NCI-H82 (cell line): ENCODE data around the gene CTNNA3.
"Not testable (repeated sequence)": the region's sequence is repeated elsewhere in the genome, so short reads cannot be mapped to it uniquely, and the experiment has no call there.

Experiments
- DNase-seq: peaks from one replicate; lab custom pipeline; 2025; lab: John Stamatoyannopoulos, UW

The CTNNA3 gene

GRCh38 chr10:66390926-66391325 lies 1305.1 kb downstream of the CTNNA3 start:
- no peak for DNase-seq

- DNase-seq: no peak
Measured at GRCh38 chr10:66381045-66381444, 1315.0 kb downstream of the CTNNA3 start.

- no peak for DNase-seq
Measured at GRCh38 chr10:66378117-66378876, 1317.7 kb downstream of the CTNNA3 start.

GRCh38 chr10:66368146-66368545 lies 1327.8 kb downstream of the CTNNA3 start:
- no peak for DNase-seq

- no peak for DNase-seq
Measured at GRCh38 chr10:66366163-66366562, 1329.8 kb downstream of the CTNNA3 start.

- no peak for DNase-seq
Measured at GRCh38 chr10:66365686-66366085, 1330.3 kb downstream of the CTNNA3 start.

- no peak for DNase-seq
Measured at GRCh38 chr10:66362522-66362921, 1333.5 kb downstream of the CTNNA3 start.

- DNase-seq: not testable (repeated sequence)
Measured at GRCh38 chr10:66353822-66354221, 1342.2 kb downstream of the CTNNA3 start.

GRCh38 chr10:66353422-66353821 lies 1342.6 kb downstream of the CTNNA3 start:
- no peak for DNase-seq

GRCh38 chr10:66350622-66351399 lies 1345.2 kb downstream of the CTNNA3 start:
- DNase-seq: no peak

GRCh38 chr10:66349726-66350125 lies 1346.3 kb downstream of the CTNNA3 start:
- DNase-seq: no peak

GRCh38 chr10:66349076-66349475 lies 1346.9 kb downstream of the CTNNA3 start:
- no peak for DNase-seq

- no peak for DNase-seq
Measured at GRCh38 chr10:66337211-66337610, 1358.8 kb downstream of the CTNNA3 start.

GRCh38 chr10:66336791-66337190 lies 1359.2 kb downstream of the CTNNA3 start:
- DNase-seq: no peak

- not testable (repeated sequence) for DNase-seq
Measured at GRCh38 chr10:66335753-66336152, 1360.2 kb downstream of the CTNNA3 start.

GRCh38 chr10:66329147-66329546 lies 1366.8 kb downstream of the CTNNA3 start:
- DNase-seq: no peak

GRCh38 chr10:66326876-66327275 lies 1369.1 kb downstream of the CTNNA3 start:
- DNase-seq: no peak

- no peak for DNase-seq
Measured at GRCh38 chr10:66322777-66323176, 1373.2 kb downstream of the CTNNA3 start.

GRCh38 chr10:66321723-66322665 lies 1374.0 kb downstream of the CTNNA3 start:
- no peak for DNase-seq

GRCh38 chr10:66318761-66319160 lies 1377.2 kb downstream of the CTNNA3 start:
- DNase-seq: no peak

- no peak for DNase-seq
Measured at GRCh38 chr10:66307826-66308225, 1388.2 kb downstream of the CTNNA3 start.

GRCh38 chr10:66301078-66301477 lies 1394.9 kb downstream of the CTNNA3 start:
- DNase-seq: no peak
